IMR-90 (cell line): ENCODE results near the gene GPC5.

Experiments
- POLR2A ChIP-seq: IDR thresholded peaks from 2 replicates; pipeline ENCODE4 v1.6.1; 2012; ENCODE audit warnings: mild to moderate bottlenecking, low read depth, low read length
- RAD21 ChIP-seq: IDR thresholded peaks from 2 replicates; pipeline ENCODE4 v1.6.1; 2012; ENCODE audit warnings: low read length, improper control_type of control experiment
- TF ChIP-seq, protein P1 (sequence below): conservative IDR thresholded peaks from 2 replicates; pipeline ENCODE4 v1.5.1; 2012; ENCODE audit warnings: mild to moderate bottlenecking, low read depth, low read length, improper control_type of control experiment

DNA sequence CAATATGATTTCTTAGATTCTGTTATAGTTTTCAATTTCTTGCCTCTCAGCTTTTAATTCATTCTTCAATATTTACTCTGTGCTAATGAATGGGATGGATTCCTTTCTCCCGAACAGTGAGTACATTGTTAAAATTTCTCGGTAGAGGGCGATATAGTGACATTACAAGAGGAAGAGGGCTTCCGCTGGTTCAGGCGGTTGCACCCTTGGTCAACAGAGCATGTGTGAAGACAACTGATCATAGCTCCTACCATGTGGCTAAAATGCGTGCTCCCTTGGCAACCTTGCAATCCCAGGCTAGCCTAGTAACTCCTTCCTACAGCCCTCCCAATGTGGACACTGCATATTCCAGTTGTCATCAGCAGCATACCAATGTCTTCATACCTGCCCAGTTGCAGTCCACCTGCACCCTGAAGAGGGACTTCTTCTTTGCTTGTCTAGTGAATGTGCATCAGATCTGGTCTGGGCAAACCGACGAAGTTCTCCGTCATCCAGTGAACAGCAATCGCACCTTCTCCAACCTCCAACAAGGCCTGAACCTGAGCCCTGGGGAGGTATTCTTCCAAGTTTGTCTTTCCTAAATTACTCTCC lies 1175.1 kb downstream of the GPC5 start:
- TF ChIP-seq, protein P1, sequence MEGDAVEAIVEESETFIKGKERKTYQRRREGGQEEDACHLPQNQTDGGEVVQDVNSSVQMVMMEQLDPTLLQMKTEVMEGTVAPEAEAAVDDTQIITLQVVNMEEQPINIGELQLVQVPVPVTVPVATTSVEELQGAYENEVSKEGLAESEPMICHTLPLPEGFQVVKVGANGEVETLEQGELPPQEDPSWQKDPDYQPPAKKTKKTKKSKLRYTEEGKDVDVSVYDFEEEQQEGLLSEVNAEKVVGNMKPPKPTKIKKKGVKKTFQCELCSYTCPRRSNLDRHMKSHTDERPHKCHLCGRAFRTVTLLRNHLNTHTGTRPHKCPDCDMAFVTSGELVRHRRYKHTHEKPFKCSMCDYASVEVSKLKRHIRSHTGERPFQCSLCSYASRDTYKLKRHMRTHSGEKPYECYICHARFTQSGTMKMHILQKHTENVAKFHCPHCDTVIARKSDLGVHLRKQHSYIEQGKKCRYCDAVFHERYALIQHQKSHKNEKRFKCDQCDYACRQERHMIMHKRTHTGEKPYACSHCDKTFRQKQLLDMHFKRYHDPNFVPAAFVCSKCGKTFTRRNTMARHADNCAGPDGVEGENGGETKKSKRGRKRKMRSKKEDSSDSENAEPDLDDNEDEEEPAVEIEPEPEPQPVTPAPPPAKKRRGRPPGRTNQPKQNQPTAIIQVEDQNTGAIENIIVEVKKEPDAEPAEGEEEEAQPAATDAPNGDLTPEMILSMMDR = peak; percentile 23; the same call in 1 of the 2 replicates
- TF ChIP-seq POLR2A (no peak), RAD21 (no peak; the same call in 1 of the 2 replicates)
